Epithelial cell of proximal tubule (primary cell): ENCODE measurements around the gene LCAT. TPM values are rescaled to one million over a fixed set of nuclear protein-coding genes. Genes with fewer than 3 reads are reported as not detected.

ENCODE experiments used
- DNase-seq: peaks from one replicate; pipeline ENCODE4 v3.0.0-alpha.2; 2011; ENCODE audit warnings: low read depth
- H3K4me3 ChIP-seq: 2 replicates; pipeline ENCODE4 v1.5.1; 2011; ENCODE audit warnings: low read depth, mild to moderate bottlenecking, low read length
- total RNA-seq: library from RNA; depleted of rRNA; stranded (reverse); fragments of >200 nt; gene quantifications from 2 replicates; pipeline ENCODE4 v1.2.3, GENCODE V29; 2015
- TF ChIP-seq, protein P1 (sequence below): conservative IDR thresholded peaks from 2 replicates; pipeline ENCODE4 v1.5.1; 2012; ENCODE audit warnings: low read depth, mild to moderate bottlenecking, low read length

Gene LCAT
- total RNA-seq, 1 donor from 2014 or later, result 7.5 TPM

DNA sequence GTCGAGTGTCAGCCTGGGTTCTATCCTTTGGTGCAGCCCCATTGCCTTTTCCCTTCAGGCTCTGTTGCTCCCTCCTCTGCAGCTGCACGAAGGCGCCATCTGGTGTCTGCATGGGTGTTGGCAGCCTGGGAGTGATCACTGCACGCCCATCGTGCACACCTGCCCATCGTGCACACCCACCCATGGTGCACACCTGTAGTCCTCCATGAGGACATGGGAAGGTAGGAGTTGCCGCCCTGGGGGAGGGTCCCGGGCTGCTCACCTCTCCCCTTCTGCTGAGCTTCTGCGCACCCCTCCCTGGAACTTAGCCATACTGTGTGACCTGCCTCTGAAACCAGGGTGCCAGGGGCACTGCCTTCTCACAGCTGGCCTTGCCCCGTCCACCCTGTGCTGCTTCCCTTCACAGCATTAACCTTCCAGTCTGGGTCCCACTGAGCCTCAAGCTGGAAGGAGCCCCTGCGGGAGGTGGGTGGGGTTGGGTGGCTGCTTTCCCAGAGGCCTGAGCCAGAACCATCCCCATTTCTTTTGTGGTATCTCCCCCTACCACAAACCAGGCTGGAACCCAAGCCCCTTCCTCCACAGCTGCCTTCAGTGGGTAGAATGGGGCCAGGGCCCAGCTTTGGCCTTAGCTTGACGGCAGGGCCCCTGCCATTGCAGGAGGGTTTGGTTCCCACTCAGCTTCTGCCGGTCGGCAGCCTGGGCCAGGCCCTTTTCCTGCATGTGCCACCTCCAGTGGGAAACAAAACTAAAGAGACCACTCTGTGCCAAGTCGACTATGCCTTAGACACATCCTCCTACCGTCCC is 15.2 kb downstream of the LCAT start:
- TF ChIP-seq, protein P1, sequence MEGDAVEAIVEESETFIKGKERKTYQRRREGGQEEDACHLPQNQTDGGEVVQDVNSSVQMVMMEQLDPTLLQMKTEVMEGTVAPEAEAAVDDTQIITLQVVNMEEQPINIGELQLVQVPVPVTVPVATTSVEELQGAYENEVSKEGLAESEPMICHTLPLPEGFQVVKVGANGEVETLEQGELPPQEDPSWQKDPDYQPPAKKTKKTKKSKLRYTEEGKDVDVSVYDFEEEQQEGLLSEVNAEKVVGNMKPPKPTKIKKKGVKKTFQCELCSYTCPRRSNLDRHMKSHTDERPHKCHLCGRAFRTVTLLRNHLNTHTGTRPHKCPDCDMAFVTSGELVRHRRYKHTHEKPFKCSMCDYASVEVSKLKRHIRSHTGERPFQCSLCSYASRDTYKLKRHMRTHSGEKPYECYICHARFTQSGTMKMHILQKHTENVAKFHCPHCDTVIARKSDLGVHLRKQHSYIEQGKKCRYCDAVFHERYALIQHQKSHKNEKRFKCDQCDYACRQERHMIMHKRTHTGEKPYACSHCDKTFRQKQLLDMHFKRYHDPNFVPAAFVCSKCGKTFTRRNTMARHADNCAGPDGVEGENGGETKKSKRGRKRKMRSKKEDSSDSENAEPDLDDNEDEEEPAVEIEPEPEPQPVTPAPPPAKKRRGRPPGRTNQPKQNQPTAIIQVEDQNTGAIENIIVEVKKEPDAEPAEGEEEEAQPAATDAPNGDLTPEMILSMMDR, result peak; percentile 94
- no peak overlapping the region for H3K4me3 ChIP-seq
- DNase-seq, result no peak

DNA sequence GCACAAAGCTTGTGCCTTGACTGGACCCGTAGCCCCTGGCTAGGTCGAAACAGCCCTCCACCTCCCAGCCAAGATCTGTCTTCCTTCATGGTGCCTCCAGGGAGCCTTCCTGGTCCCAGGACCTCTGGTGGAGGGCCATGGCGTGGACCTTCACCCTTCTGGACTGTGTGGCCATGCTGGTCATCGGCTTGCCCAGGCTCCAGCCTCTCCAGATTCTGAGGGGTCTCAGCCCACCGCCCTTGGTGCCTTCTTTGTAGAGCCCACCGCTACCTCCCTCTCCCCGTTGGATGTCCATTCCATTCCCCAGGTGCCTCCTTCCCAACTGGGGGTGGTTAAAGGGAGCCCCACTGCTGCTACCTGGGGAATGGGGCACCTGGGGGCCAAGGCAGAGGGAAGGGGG is 15.8 kb downstream of the LCAT start:
- TF ChIP-seq, protein P1, result no peak
- no peak overlapping the region for H3K4me3 ChIP-seq
- no peak for DNase-seq

DNA sequence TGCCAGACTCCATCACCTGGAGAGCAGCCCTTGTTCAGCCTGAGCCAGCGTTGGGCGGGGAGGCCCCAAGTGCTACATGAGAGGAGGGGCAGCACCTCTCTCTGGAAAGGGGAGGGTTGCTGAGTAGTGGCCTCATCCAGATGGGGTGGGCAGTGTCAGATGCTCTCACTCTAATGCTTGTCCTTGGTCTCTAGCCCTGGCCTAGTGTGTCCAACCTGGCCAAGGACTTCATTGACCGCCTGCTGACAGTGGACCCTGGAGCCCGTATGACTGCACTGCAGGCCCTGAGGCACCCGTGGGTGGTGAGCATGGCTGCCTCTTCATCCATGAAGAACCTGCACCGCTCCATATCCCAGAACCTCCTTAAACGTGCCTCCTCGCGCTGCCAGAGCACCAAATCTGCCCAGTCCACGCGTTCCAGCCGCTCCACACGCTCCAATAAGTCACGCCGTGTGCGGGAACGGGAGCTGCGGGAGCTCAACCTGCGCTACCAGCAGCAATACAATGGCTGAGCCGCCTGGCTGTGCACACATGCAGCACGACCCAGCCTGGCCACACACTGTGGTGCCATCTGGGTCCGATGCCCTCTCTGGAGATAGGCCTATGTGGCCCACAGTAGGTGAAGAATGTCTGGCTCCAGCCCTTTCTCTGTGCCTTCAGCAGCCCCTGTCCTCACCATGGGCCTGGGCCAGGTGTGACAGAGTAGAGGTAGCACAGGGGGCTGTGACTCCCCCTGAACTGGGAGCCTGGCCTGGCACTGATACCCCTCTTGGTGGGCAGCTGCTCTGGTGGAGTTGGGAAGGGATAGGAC is 16.6 kb downstream of the LCAT start:
- TF ChIP-seq, protein P1, result no peak
- DNase-seq, result no peak
- no peak overlapping the region for H3K4me3 ChIP-seq

DNA sequence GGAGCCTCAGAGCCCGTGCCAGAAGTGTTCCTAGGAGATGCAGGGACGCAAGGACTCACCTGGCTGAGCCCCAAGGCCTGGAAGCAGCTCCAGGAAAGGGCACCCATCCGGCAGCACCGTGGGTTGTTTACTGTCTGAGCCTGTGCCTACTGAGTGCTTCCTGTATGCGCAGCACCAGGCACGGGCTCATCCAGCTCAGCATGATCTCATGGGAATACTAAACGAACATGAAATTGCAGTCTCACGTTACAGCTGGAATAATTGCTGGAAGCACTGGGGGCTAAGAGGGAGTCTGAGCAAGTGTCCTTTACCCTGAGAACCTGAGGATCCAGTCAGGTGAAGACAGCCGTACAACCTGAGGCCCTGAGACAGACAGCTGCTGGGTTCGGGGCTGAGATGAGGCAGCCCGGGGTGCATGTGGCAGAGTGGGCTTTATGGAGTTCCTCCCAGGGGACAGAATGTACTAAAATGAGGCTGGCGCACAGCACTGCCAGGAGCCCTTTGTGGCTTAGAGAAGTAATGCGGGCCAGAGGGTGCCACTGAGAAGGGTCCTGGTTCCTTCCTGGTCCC is 17.7 kb downstream of the LCAT start:
- no peak for DNase-seq
- H3K4me3 ChIP-seq, result no peak overlapping the region
- TF ChIP-seq, protein P1, result peak; percentile 7

DNA sequence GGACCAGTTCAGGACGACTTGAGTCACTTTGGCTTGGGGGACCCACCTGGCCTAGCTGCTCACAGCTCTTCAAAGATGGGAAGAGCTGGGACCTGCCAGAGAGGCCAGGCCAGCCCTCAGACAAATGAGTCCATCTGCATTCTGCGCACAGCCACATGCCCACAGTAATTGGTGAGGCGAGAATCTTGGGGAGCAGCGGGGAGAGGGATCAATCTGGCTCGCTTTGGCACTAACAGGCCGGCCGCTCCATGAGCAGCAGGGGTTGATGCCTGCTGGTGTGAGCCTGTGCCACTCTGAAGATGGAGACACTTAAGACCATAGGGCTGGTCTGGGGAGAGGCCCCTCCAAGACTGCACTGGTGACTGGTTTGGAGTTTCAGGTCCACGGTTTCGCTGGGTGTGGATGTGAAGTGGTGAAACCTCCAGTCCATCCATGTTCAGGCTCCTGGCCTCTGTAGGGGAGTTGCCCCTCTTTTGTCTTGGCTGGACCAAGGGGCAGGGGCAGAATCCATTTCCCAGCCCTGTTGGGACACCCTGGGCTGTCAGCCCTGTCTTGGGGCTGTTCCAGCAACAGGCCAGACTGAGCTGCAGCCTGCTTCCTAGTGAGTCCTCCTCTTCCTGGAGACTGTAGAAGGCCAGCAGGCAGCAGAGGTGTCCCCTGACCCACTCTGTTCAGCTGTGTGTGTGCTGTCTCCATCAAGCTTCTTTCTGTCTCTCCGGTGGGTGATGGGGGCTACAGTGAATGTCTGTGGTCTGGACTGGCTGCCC is 19.6 kb downstream of the LCAT start:
- TF ChIP-seq, protein P1, result no peak
- no peak overlapping the region for H3K4me3 ChIP-seq
- no peak for DNase-seq

DNA sequence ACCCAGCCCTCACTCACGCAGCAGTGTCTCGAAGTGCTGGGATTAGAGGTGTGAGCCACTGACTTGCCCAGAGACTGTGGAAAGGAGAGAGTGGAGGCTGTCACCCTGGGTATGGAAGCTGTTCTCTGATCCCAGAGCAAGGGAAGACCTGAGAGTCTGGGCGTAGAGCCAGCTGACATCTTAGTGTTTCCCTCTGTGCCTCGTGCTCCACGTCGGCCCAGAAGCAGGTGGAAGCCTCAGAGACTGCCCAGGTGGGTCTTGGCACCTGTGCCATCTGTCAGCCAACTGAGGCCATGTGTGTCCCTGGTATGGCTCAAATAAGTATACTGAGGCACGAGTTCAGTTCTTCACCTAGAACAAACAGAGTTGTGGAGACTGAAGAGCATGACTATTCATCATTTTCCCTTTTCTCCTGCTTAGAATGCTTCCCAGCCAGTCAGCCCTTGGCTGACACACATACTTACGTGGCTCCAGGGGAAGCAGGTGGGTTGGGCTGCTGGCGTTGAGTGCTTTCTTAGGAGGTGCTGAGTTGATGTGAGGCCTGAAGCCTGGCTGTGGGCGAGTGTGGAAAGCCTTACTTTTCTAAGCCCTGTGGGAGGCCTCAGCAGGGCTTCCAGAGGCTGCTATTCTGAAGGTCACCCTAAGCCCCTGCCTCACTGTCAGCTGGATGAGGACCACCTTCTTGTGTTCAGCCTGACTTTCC is 20.4 kb downstream of the LCAT start:
- H3K4me3 ChIP-seq, result no peak overlapping the region
- TF ChIP-seq, protein P1, result no peak
- DNase-seq, result no peak
